ENCODE measurements around the gene TIAM2. TPM values are rescaled to one million over a fixed set of nuclear protein-coding genes. Genes with fewer than 3 reads are reported as not detected.
A peak's percentile ranks its signal among the peaks of the same experiment; 100 is the strongest.

The TIAM2 gene
- polyA plus RNA-seq, 4 donors = 7.8 to 34.4 (median 17.3) TPM

DNA sequence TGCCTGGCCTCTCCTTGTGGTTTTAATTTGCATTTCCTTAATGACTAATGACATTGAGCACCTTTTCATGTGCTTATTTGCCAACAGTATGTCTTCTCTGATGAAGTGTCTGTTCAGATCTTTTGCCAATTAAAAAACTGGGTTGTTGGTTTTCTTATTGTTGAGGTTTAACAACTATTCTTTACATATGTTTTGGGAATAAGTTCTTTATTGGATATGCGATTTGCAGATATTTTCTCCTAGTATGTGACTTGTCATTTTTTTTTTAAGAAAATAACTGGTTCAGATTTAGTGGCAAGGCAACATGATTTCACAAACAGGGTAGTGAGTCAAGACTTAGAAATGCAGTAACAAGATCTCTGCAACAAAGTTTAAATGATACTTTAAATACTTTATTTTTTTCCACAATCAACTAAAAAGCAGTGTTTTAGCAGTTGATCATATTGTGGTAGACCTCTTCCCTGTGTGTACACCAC is 67.8 kb downstream of the TIAM2 start:
- Histone ChIP-seq H3K4me3 (ENCODE audit: low read depth in 1 of 3, low read length in 3 of 3) (no peak overlapping the region), H3K36me3 (ENCODE audit: control insufficient read depth in 3 of 3, insufficient read depth in 2 of 3, low read depth in 1 of 3, low read length in 3 of 3) (peaks cover 0 to 2% (median 0%) of the 10 kb centered on the region in 3 donors), H3K4me1 (ENCODE audit: control insufficient read depth in 3 of 3, insufficient read depth in 2 of 3, low read depth in 1 of 3, low read length in 2 of 3) (no peaks in the 10 kb centered on the region), H3K27me3 (ENCODE audit: control insufficient read depth in 3 of 3, insufficient read depth in 3 of 3, low read length in 3 of 3) (no peaks in the 10 kb centered on the region), H3K9me3 (ENCODE audit: control insufficient read depth in 2 of 2, insufficient read depth in 1 of 2, low read depth in 1 of 2, low read length in 1 of 2) (peaks cover 0 to 8% of the 10 kb centered on the region in 2 donors), H3K27ac (ENCODE audit: low read depth in 1 of 3, low read length in 2 of 3) (no peak overlapping the region)
- DNase-seq (no peak), FAIRE-seq (no peak)
- WGBS, 3 donors = 84 to 98% (median 94%) methylated on average over 1 of the region's 1 CpG

- WGBS, 3 donors = 76 to 87% (median 84%) methylated on average over 3 of the region's 3 CpGs
- peaks cover 0 to 8% of the 10 kb centered on the region in 2 donors for H3K9me3 ChIP-seq (ENCODE audit: control insufficient read depth in 2 of 2, insufficient read depth in 1 of 2, low read depth in 1 of 2, low read length in 1 of 2)
- no peak for DNase-seq
- no peak for FAIRE-seq
- no peak overlapping the region for H3K4me3 ChIP-seq (ENCODE audit: low read depth in 1 of 3, low read length in 3 of 3)
- H3K27ac ChIP-seq (ENCODE audit: low read depth in 1 of 3, low read length in 2 of 3) = no peak overlapping the region
- H3K36me3 ChIP-seq (ENCODE audit: control insufficient read depth in 3 of 3, insufficient read depth in 2 of 3, low read depth in 1 of 3, low read length in 3 of 3) = peaks cover 0 to 2% (median 0%) of the 10 kb centered on the region in 3 donors
- no peaks in the 10 kb centered on the region for H3K27me3 ChIP-seq (ENCODE audit: control insufficient read depth in 3 of 3, insufficient read depth in 3 of 3, low read length in 3 of 3)
- H3K4me1 ChIP-seq (ENCODE audit: control insufficient read depth in 3 of 3, insufficient read depth in 2 of 3, low read depth in 1 of 3, low read length in 2 of 3) = no peaks in the 10 kb centered on the region
Observed at GRCh38 chr6:155064303-155064702, 69.2 kb downstream of the TIAM2 start.

GRCh38 chr6:155066361-155066760 is 71.2 kb downstream of the TIAM2 start:
- FAIRE-seq = no peak
- Histone ChIP-seq H3K36me3 (ENCODE audit: control insufficient read depth in 3 of 3, insufficient read depth in 2 of 3, low read depth in 1 of 3, low read length in 3 of 3) (no peaks in the 10 kb centered on the region), H3K27ac (ENCODE audit: low read depth in 1 of 3, low read length in 2 of 3) (peak overlapping the region in 1 of 3 donors; percentile 28), H3K4me3 (ENCODE audit: low read depth in 1 of 3, low read length in 3 of 3) (no peak overlapping the region), H3K4me1 (ENCODE audit: control insufficient read depth in 3 of 3, insufficient read depth in 2 of 3, low read depth in 1 of 3, low read length in 2 of 3) (no peaks in the 10 kb centered on the region), H3K9me3 (ENCODE audit: control insufficient read depth in 2 of 2, insufficient read depth in 1 of 2, low read depth in 1 of 2, low read length in 1 of 2) (no peaks in the 10 kb centered on the region), H3K27me3 (ENCODE audit: control insufficient read depth in 3 of 3, insufficient read depth in 3 of 3, low read length in 3 of 3) (no peaks in the 10 kb centered on the region)
- peak in 1 of 2 donors; percentile 11 for DNase-seq
- 76 to 93% (median 90%) methylated on average over 6 of the region's 6 CpGs for WGBS, 3 donors

- Histone ChIP-seq H3K27me3 (ENCODE audit: control insufficient read depth in 3 of 3, insufficient read depth in 3 of 3, low read length in 3 of 3) (no peaks in the 10 kb centered on the region), H3K4me3 (ENCODE audit: low read depth in 1 of 3, low read length in 3 of 3) (no peak overlapping the region), H3K36me3 (ENCODE audit: control insufficient read depth in 3 of 3, insufficient read depth in 2 of 3, low read depth in 1 of 3, low read length in 3 of 3) (peaks cover 0 to under 1% (median 0%) of the 10 kb centered on the region in 3 donors), H3K4me1 (ENCODE audit: control insufficient read depth in 3 of 3, insufficient read depth in 2 of 3, low read depth in 1 of 3, low read length in 2 of 3) (no peaks in the 10 kb centered on the region), H3K27ac (ENCODE audit: low read depth in 1 of 3, low read length in 2 of 3) (peak overlapping the region in 1 of 3 donors; percentile 7), H3K9me3 (ENCODE audit: control insufficient read depth in 2 of 2, insufficient read depth in 1 of 2, low read depth in 1 of 2, low read length in 1 of 2) (no peaks in the 10 kb centered on the region)
- DNase-seq = no peak
- no peak for FAIRE-seq
- WGBS, 3 donors = 80 to 91% (median 86%) methylated on average over 7 of the region's 7 CpGs
Observed at GRCh38 chr6:155066921-155067680, 72.0 kb downstream of the TIAM2 start.

DNA sequence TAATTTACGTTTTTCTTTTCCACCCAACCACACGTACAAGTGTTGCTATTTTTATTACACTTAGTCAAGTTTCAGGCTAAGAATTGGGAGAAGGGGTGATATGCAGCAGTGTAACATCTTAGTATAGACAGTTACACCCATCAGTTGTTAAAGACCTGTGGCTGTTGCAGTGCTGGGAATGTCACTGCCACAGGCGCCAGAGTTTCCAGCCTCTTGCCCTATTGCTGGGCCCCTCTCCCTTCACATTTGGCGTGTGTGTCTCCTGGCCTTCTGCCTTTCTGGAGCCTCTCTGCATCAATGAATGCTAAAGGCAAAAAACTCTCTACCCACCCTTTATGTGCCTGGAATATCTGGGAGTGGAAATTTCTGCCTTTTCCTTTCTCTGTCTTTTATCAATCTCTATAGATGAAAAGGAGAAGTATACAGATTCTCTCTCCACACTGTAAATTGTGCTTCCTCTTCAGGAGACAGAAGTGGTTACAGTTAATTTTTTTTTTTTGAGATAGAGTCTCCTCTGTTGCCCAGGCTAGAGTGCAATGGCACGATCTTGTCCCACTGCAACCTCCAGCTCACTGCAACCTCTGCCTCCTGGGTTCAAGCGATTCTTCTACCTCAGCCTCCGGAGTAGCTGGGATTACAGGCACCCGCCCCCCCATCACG is 73.0 kb downstream of the TIAM2 start:
- Histone ChIP-seq H3K36me3 (ENCODE audit: control insufficient read depth in 3 of 3, insufficient read depth in 2 of 3, low read depth in 1 of 3, low read length in 3 of 3) (peaks cover 0 to 6% (median 0%) of the 10 kb centered on the region in 3 donors), H3K9me3 (ENCODE audit: control insufficient read depth in 2 of 2, insufficient read depth in 1 of 2, low read depth in 1 of 2, low read length in 1 of 2) (no peaks in the 10 kb centered on the region), H3K27me3 (ENCODE audit: control insufficient read depth in 3 of 3, insufficient read depth in 3 of 3, low read length in 3 of 3) (no peaks in the 10 kb centered on the region), H3K27ac (ENCODE audit: low read depth in 1 of 3, low read length in 2 of 3) (no peak overlapping the region), H3K4me1 (ENCODE audit: control insufficient read depth in 3 of 3, insufficient read depth in 2 of 3, low read depth in 1 of 3, low read length in 2 of 3) (no peaks in the 10 kb centered on the region), H3K4me3 (ENCODE audit: low read depth in 1 of 3, low read length in 3 of 3) (no peak overlapping the region)
- DNase-seq (no peak), FAIRE-seq (no peak)
- WGBS, 3 donors = 75 to 87% (median 85%) methylated on average over 9 of the region's 9 CpGs

- FAIRE-seq = no peak
- DNase-seq = no peak
- H3K27me3 ChIP-seq (ENCODE audit: control insufficient read depth in 3 of 3, insufficient read depth in 3 of 3, low read length in 3 of 3) = no peaks in the 10 kb centered on the region
- no peaks in the 10 kb centered on the region for H3K4me1 ChIP-seq (ENCODE audit: control insufficient read depth in 3 of 3, insufficient read depth in 2 of 3, low read depth in 1 of 3, low read length in 2 of 3)
- no peaks in the 10 kb centered on the region for H3K9me3 ChIP-seq (ENCODE audit: control insufficient read depth in 2 of 2, insufficient read depth in 1 of 2, low read depth in 1 of 2, low read length in 1 of 2)
- no peak overlapping the region for H3K4me3 ChIP-seq (ENCODE audit: low read depth in 1 of 3, low read length in 3 of 3)
- peaks cover 0 to 9% (median 0%) of the 10 kb centered on the region in 3 donors for H3K36me3 ChIP-seq (ENCODE audit: control insufficient read depth in 3 of 3, insufficient read depth in 2 of 3, low read depth in 1 of 3, low read length in 3 of 3)
- H3K27ac ChIP-seq (ENCODE audit: low read depth in 1 of 3, low read length in 2 of 3) = no peak overlapping the region
Observed at GRCh38 chr6:155069543-155069942, 74.4 kb downstream of the TIAM2 start.

DNA sequence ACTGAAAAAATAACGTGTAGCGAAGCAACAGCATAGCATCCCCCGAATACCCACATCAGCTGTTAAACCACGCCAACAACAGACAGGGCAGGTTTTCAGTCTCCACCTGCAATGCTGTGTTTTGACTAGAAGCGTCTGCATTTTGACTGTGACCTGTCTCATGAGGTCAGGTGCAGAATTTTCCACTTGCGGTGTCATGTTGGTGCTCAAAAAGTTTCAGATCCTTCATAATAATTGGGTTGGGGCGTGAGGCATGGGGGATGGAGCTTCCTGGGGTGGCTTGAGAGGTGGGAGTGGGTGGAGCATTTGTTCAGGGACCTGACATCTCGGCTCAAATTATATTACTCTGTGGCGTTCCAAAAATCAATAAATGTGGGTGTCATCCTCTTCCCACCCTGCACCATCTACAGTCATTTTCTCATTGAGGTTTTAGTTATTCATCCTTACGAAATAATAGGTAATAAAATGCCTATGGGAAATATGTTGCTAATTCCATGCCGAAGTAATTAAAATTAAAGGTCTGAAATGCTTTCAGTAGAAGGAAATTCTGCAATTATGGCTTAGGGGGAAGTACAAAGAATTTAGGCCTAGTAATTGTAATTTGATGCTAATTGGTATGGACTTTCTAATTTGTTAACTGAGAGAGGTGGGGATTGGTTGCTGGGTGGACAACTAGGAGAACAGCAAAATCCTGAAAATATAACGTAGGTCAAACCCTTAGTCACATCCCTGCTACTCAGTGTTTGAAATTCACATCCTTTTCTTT is 81.0 kb downstream of the TIAM2 start:
- no peak for DNase-seq
- FAIRE-seq = no peak
- H3K4me3 ChIP-seq (ENCODE audit: low read depth in 1 of 3, low read length in 3 of 3) = no peak overlapping the region
- H3K4me1 ChIP-seq (ENCODE audit: control insufficient read depth in 3 of 3, insufficient read depth in 2 of 3, low read depth in 1 of 3, low read length in 2 of 3) = no peaks in the 10 kb centered on the region
- H3K27me3 ChIP-seq (ENCODE audit: control insufficient read depth in 3 of 3, insufficient read depth in 3 of 3, low read length in 3 of 3) = no peaks in the 10 kb centered on the region
- peaks cover 0 to 19% (median 2%) of the 10 kb centered on the region in 3 donors for H3K36me3 ChIP-seq (ENCODE audit: control insufficient read depth in 3 of 3, insufficient read depth in 2 of 3, low read depth in 1 of 3, low read length in 3 of 3)
- WGBS, 3 donors = 84 to 92% (median 85%) methylated on average over 12 of the region's 12 CpGs
- H3K9me3 ChIP-seq (ENCODE audit: control insufficient read depth in 2 of 2, insufficient read depth in 1 of 2, low read depth in 1 of 2, low read length in 1 of 2) = no peaks in the 10 kb centered on the region
- H3K27ac ChIP-seq (ENCODE audit: low read depth in 1 of 3, low read length in 2 of 3) = no peak overlapping the region

DNA sequence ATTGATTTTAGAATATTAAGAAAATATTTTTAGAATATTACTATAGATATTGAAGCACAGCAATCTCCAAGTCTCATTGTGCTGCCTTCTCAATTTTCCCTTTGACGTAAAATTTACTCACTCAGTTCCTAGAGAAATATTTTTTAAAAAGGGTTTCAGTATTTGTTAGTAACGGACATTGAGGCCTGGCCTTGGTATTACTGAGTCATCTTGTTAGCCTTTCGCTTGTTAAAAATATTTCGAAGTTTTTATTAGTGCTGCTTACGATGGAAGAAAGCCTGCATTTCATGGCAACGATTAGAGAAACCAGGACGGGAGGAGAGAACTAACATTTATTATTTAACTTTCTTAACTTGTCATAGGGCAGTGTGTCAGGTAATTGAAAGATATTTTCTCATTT is 82.2 kb downstream of the TIAM2 start:
- Histone ChIP-seq H3K27ac (ENCODE audit: low read depth in 1 of 3, low read length in 2 of 3) (no peak overlapping the region), H3K4me3 (ENCODE audit: low read depth in 1 of 3, low read length in 3 of 3) (no peak overlapping the region), H3K36me3 (ENCODE audit: control insufficient read depth in 3 of 3, insufficient read depth in 2 of 3, low read depth in 1 of 3, low read length in 3 of 3) (peaks cover 0 to 16% (median 2%) of the 10 kb centered on the region in 3 donors), H3K27me3 (ENCODE audit: control insufficient read depth in 3 of 3, insufficient read depth in 3 of 3, low read length in 3 of 3) (no peaks in the 10 kb centered on the region), H3K9me3 (ENCODE audit: control insufficient read depth in 2 of 2, insufficient read depth in 1 of 2, low read depth in 1 of 2, low read length in 1 of 2) (no peaks in the 10 kb centered on the region), H3K4me1 (ENCODE audit: control insufficient read depth in 3 of 3, insufficient read depth in 2 of 3, low read depth in 1 of 3, low read length in 2 of 3) (no peaks in the 10 kb centered on the region)
- 87 to 92% (median 89%) methylated on average over 7 of the region's 7 CpGs for WGBS, 3 donors
- FAIRE-seq = no peak
- DNase-seq = no peak
